GM21717 (cell line): ENCODE results near the gene IZUMO2.

Experiments used
- ATAC-seq: cut with Tn5 transposase; IDR thresholded peaks from one replicate; pipeline ENCODE4 v1.9.1; 2021; ENCODE audit warnings: mild to moderate bottlenecking, moderate library complexity; ENCODE audit not compliant: unreplicated experiment

The IZUMO2 gene

GRCh38 chr19:50162988-50163387, at the start of gene IZUMO2:
Gene IZUMO2, minus strand, starts transcription at chr19:50163281. Its CDS starts 87 bp downstream, at chr19:50163194.
- ATAC-seq: no peak

DNA sequence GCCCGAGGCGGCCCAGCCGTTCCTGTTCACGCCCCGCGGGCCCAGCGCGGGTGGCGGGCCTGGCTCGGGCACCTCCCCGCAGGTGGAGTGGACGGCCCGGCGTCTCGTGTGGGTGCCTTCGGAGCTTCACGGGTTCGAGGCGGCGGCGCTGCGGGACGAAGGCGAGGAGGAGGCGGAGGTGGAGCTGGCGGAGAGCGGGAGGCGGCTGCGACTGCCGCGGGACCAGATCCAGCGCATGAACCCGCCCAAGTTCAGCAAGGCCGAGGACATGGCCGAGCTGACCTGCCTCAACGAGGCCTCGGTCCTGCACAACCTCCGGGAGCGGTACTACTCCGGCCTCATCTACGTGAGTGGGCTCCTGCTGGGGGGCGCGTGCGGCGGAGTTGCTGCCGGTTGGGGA, 47.3 kb upstream of the IZUMO2 start:
- ATAC-seq: no peak

GRCh38 chr19:50209131-50209530, 46.0 kb upstream of the IZUMO2 start:
- no peak for ATAC-seq

GRCh38 chr19:50207730-50208129, 44.6 kb upstream of the IZUMO2 start:
- no peak for ATAC-seq

- no peak for ATAC-seq
Observed at GRCh38 chr19:50206191-50206590, 43.1 kb upstream of the IZUMO2 start.

DNA sequence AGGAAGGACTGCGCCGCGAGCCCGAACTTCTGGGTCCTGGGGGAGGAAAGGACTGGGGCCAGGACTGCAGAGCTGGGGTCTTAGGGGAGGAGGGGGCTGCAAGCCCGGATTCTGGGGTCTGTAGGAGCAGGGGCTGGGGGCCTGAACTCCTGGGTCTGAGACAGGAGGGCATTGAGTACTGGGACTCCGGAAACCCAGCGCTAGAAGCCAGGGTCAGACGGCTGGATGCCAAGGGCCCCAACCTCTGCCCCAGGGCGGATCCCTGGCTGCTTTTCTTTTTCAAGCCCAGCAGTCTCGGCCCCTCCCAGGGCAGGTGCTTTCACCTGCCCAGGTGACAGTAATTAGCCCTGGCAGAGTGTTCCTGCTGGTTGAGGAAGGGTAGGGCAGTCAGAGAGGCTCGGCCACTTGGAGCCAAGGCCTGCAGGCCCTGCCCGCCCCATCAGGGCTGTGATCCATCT, 42.6 kb upstream of the IZUMO2 start:
- no peak for ATAC-seq

GRCh38 chr19:50204811-50205675, 42.0 kb upstream of the IZUMO2 start:
- no peak for ATAC-seq

DNA sequence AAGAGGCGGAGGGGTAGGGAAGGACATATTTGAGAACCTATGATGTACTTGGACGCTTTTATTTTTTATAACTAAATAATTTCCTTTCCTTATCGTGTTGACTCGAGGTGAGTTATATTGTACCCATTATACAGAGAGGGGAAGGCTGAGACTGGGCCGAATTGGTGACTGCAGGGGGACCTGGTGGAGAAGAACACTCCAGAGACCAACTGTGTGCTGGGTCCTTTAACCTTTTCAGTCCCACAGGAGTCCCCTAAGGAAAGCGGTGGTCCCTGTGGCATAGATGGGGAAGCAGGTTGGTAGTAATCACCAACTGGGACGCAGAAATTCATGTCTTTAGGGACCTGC, 41.0 kb upstream of the IZUMO2 start:
- no peak for ATAC-seq

DNA sequence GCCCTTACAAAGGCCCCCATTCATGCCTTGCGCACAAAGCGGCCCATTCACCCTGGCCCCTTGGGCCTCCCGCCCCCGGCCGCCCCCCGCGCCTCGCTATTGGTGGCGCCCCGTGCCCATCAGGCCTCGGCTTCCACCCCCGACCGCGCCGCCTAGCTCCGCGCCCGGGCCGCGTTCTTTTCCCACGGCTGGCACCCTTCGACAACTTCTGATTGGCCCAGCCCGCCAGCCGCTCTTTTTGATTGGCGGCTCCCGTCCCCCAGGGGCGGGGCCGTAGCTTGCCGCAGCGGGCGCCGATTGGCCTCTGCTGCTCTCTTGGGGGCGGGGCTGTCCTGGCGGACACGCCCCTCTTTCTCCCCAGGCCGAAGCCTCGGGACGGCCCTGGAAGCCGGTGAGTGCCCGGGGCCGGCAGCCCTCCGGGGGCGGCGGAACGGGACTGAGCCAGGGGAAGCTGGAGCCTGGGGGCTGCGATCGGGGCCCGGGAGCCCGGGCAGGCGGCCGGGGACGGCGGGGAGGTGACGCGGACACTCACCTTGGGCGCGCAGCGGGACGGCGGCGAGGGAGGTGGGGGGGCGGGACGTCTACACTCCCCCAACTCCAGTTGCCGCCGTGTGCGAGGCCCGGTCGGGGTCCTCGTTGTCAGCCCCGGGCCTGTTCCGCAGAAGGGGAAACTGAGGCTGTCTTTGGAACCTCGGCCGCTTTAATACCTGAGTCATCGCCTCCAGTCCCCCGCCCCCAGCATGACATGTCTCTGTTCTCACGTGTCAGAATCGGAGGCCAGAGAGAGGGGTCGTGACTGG, 40.4 kb upstream of the IZUMO2 start, which contains the start of gene MYH14:
MYH14 (plus strand) TSS at position 342 of the 800 bp plus-strand sequence. CDS start 6,744 bp downstream, outside the sequence.
- no peak for ATAC-seq

DNA sequence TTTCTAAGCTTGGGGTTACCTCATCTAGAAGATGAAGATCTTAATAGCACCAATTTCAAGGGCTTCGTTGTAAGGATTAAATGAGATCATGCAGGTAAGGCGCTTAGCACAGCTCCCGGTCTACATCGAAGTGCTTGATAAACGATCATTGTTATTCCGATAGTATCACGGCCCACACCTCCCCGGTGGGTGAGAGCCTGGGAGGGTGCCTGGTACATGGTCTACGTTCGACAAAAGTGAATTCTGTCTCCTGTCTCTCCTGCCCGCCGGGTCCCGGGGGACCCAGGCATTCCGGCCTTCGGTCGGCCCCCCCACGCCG, 39.8 kb upstream of the IZUMO2 start:
- no peak for ATAC-seq

DNA sequence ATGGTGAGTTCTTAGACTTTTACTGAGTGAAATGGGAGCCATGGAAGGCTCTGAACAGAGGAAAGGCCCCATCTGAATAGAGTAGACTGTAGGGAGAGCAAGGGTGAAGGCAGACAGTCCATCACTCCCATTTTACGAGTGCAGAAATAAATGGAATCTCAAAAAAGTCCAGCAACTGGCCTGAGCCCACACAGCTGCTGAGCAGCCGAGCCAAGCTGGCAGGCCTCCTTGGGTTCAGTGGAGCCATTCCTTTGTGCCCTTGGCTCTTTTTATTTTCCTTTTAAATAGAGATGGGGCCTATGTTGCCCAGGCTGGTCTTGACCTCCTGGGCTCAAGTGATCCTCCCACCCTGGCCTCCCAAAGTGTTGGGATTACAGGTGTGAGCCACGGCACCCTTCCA, 39.3 kb upstream of the IZUMO2 start:
- no peak for ATAC-seq

- no peak for ATAC-seq
Observed at GRCh38 chr19:50199259-50199555, 36.1 kb upstream of the IZUMO2 start.

- ATAC-seq: no peak
Observed at GRCh38 chr19:50198431-50199258, 35.6 kb upstream of the IZUMO2 start.

DNA sequence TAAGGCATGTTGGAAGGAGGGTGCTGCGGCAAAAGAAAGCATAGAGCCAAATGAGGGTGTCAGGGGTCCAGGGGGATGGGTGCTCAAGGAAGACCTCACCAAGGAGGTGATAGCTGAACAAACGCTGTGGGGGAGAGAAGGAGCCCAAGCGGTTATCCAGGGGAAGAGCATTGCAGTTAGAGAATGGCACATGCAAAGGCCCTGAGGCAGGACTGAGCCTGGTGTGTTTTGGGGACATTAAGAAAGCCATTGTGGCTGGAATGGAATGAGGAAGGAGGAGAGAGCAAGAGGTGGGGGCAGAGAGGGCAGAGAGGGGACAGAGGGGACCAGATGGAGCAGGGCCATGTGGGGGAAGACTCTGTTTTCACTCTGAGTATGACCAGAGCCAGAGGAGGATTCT, 34.3 kb upstream of the IZUMO2 start:
- no peak for ATAC-seq

DNA sequence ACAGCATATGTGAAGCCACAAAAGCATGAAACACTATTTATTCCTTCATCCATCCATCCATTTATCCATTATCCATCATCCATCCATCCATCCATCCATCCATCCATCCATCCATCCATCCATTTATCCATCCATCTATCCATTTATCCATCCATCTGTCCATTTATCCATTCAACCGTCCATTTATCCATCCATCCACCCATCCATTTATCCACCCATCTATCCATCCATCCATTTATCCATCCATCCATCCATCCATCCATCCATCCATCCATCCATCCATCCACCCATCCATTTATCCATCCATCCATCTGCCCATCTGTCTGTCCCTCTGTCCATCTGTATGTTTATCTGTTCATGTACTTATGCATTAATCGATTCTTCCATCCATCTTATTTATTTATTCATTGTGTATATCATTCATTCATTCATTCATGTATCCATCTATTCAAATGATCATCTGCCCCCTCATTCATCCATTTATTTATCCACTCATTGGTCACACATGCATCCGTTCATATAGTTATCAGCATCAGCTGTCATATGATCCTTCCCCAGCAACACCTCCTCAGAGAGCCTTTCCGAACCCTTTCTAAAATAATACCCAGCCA, 33.3 kb upstream of the IZUMO2 start:
- no peak for ATAC-seq

GRCh38 chr19:50195224-50195623, 32.1 kb upstream of the IZUMO2 start:
- no peak for ATAC-seq

DNA sequence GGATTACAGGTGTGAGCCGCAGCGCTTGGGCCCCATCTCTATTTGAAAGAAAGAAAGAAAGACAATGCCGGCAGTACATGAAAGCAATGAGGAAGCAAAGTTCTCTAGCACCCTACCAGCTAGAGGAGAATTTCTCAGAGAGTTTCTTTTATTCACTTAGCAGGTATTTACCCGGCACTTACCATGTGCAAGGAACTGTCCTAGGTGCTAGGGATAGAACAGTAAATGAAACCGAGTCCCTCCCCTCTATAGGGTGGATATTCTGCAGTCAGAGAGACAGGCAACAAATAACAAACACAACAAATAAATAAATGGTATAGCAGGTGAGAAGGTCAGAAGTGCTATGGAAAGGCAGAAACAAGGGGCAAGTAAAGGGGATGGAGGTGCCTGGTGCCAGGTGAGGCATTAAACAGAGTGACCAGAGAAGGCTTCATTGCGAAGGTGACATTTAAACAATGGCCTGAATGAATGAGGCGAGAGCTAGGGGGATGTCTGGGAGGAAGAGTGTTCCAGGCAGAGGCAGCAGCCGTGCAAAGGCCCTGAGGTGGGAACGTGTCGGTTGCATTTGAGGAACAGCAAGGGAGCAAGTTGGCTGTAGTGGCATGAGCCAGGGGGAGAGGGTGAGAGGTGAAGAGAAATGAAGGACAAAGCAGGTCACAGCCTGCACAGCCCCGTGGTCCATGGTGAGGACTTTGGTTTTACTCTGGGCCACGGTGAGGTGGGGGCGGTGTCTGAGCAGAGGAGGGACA, 29.6 kb upstream of the IZUMO2 start:
- ATAC-seq: no peak

DNA sequence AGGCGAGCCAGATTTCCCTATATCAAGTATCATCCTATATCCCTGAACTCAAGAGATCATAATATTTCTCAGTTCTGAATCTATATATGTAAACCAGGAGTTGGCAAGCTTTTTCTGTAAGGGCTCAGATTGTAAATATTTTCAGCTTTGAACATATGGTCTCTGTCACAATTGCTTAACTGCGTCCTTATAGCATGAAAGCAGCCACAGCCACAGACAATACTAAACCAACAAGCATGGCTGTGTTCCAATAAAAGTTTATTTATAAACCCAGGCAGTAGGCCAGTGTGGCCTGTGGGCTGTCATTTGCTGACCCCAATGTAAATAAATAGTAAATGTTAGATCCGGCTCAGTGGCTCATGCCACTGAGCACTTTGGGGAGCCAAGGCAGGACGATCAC, 28.1 kb upstream of the IZUMO2 start:
- ATAC-seq: no peak

- no peak for ATAC-seq
Observed at GRCh38 chr19:50190439-50190891, 27.4 kb upstream of the IZUMO2 start.

DNA sequence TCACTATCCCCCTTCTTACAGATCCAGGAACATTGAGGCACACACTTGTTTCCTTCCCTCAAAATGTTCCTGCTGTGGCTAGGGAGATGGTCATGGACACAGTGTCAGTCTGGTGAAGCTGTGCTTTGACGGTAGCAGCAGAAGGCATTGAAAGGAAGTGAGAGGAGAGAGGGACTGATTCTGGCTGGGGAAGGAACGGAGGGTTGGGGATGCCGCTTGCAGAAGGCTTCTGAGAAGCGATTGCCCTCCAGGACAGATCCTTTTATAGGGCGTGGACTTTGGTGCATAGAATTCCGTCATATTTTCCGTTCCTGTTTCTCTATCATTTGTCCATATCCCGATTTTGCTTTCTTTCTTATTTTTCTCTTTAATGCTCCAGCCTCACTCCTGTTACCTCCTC, 26.2 kb upstream of the IZUMO2 start:
- no peak for ATAC-seq
